Upper lobe of left lung (tissue), 4 donors: ENCODE measurements around the gene ITGB1BP2.

Experiments
- CTCF ChIP-seq, 6 experiments: fragments of 450-650 bp in 4 of 6; fragments of 200-600 bp in 2 of 6; sonication (generic) in 2 of 6; IDR thresholded peaks; one replicate each; pipeline ENCODE4 v1.5.1; 2016 to 2019; ENCODE audit warnings: antibody characterized with exemption in 6 of 6
- POLR2A ChIP-seq, 4 donors: fragments of 450-650 bp; IDR thresholded peaks; one replicate each; pipeline ENCODE4 v1.5.1; 2016 to 2017; ENCODE audit warnings: antibody characterized with exemption in 4 of 4, mild to moderate bottlenecking in 2 of 4
- POLR2AphosphoS5 ChIP-seq, 2 donors: sonication (generic); formaldehyde crosslinking; IDR thresholded peaks; one replicate each; pipeline ENCODE4 v1.5.1; 2017; ENCODE audit warnings: antibody characterized with exemption in 2 of 2

GRCh38 chrX:71304561-71304960, 3.0 kb downstream of the ITGB1BP2 start:
- TF ChIP-seq POLR2AphosphoS5 (IDR thresholded peaks at IDR 0.05) (no peak), CTCF (IDR thresholded peaks at IDR 0.05) (no peak), POLR2A (IDR thresholded peaks at IDR 0.05) (no peak)
